ENCODE data around the gene LACTBL1.

Gene LACTBL1, protein sequence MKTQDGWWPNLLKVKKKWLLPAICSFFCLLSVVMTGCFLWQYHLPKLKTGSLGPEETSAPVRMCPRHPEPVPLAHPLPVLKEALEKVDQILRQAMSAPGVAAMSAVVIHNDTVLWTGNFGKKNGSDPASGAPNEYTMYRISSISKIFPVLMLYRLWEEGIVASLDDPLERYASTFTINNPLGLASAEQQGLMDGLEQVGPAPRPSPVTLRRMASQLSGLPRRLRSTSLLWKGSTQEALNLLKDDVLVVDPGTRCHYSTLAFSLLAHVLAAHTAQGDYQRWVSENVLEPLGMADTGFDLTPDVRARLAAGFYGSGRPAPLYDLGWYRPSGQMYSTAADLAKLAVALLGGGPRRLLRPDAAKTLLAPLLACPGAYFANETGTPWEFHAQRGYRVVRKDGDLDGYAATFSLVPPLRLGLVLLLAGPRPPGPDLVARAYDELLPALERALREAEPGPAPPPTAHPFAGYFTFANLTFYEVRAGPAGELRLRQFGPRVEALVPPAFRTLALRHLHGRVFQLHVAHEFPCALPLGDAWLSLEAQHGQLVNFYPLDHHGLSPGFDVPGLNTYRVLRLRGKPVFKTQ

DNA sequence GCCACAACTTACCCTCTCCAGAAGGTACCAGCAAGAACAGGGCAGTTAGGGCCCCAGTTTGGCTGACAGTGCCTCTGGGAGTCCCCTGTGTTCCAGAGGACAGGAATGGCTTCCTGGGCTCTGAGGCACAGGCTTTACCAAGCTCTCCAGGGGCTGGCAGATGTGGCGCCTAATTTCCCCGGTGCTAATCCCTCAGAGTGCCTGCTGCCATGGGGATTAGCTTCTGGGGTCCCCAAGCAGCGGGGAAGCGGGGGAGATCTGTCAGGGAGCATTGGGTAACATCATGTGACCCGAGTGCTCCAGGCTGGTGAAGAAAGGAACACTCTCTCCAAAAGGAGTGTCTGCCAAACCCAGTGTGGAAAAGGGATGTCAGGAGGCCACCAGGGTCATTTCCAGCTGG, at the start of gene LACTBL1:
Gene LACTBL1 (minus strand): TSS at position 107 of the 400 bp plus-strand sequence. CDS start 550 bp downstream, outside the sequence.
- POLR2A ChIA-PET, result no interaction called here
- TF ChIP-seq, protein P1, sequence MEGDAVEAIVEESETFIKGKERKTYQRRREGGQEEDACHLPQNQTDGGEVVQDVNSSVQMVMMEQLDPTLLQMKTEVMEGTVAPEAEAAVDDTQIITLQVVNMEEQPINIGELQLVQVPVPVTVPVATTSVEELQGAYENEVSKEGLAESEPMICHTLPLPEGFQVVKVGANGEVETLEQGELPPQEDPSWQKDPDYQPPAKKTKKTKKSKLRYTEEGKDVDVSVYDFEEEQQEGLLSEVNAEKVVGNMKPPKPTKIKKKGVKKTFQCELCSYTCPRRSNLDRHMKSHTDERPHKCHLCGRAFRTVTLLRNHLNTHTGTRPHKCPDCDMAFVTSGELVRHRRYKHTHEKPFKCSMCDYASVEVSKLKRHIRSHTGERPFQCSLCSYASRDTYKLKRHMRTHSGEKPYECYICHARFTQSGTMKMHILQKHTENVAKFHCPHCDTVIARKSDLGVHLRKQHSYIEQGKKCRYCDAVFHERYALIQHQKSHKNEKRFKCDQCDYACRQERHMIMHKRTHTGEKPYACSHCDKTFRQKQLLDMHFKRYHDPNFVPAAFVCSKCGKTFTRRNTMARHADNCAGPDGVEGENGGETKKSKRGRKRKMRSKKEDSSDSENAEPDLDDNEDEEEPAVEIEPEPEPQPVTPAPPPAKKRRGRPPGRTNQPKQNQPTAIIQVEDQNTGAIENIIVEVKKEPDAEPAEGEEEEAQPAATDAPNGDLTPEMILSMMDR (IDR thresholded peaks at IDR 0.05; ENCODE audit: control extremely low read depth, extremely low read depth, low read depth, missing control alignments), result no peak

DNA sequence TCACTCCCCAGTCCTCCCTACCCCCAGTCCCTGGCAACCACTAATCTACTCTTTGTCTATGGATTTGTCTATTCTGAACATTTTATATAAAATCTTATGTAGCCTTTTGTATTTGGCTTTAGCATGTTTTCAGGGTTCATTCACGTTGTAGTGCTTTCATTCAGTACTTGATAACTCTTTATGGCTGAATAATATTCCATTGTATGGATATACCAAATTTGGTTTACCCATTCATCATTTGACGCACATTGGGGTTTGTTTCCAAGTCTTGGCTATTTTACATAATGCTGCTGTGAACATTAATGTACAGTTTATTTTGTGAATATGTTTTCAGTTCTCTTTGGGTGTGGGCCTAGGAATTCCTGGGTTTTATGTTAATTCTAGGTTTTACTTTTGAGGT, 49.2 kb upstream of the LACTBL1 start:
- DNase-seq (ENCODE audit: extremely low spot score), result no peak
- CTCF ChIA-PET, result no interaction called here
- POLR2A ChIA-PET, result no interaction called here
- TF ChIP-seq, protein P1 (IDR thresholded peaks at IDR 0.05; ENCODE audit: control extremely low read depth, extremely low read depth, low read depth, missing control alignments), result no peak

More for the DNA sequence above, at the start of gene LACTBL1:
- DNase-seq (ENCODE audit: extremely low spot score), result no peak
- CTCF ChIA-PET, result interaction anchor here (1.5 to 10.3 kb wide), 3 partner anchors 8 to 432 kb away, joined by 4 to 95 read pairs (median 11); no protein-coding TSS in a partner anchor

DNA sequence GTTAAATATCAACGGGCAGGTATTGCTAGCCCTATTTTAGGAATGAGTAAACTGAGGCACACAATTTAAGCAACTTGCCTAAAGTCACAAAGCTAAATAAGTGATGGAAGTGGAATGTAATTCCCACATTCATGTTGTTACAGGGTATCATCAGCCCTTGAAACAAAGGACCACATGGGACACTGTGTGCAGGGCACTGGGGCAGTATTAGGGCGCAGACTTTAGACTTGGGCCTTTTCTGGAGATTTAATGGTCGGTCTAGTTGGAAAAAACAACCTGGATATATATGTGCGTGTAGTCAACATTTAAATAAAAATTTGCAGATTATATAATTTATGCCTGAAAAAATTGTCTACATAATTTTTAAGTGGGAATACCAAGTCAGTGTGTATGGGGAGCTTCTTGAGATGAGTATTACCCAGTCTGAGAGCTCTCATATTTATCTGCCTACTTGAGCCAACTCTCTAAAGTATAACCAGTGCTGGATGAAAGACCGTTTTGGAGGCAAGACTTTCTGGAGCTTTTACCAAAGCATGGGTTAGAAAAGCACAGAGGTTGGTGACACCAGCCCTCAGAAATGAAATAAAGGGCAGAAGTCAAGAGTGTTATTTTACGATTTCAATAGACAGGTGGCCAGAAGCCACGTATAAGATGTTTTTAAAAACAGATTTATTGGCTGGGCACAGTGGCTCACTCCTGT, 48.2 kb upstream of the LACTBL1 start:
- POLR2A ChIA-PET, result no interaction called here
- CTCF ChIA-PET, result interaction anchor here (0.8 to 1.7 kb wide), 3 partner anchors 23 to 164 kb away, joined by 3 to 8 read pairs (median 3); no protein-coding TSS in a partner anchor
- no peak for DNase-seq (ENCODE audit: extremely low spot score)
- TF ChIP-seq, protein P1 (IDR thresholded peaks at IDR 0.05; ENCODE audit: control extremely low read depth, extremely low read depth, low read depth, missing control alignments), result no peak

DNA sequence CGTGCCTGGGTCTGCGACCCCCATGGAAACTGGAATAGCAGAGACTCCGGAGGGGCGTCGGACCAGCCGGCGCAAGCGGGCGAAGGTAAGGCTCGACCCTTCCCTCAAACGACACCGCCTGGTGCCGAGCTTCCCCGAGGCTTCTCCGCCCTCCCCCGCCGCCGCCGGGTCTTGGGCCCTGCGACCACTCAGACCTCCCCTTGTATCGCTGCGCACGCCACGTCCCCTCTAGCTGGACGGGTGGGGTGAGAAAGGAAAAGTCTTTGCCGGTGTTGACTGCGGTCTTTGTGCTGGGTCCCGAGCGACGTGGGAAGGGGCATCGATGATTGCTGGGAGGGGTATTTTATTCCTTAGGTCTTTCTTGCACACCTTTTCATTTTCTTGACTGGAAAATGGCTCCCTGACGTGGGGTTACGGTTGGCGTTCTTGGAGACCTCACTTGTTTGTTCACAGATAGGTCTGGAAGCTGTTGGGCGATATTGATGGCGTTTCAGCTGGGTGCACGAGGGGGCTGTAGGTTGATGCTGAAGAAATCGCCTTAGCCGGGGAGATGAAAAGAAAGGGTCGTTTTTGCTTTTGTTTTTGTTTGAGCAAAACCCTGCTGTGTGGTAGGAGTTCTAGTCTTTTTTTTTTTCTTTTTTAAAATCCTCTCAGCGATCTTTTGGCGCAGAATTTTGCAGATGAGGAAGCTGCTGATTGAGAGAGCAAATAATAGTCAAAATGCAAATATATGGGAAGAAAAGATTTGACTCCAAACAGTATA, 47.4 kb upstream of the LACTBL1 start:
- DNase-seq (ENCODE audit: extremely low spot score), result peak; percentile 35
- CTCF ChIA-PET, result interaction anchor here (1.1 to 1.7 kb wide), 2 partner anchors 23 to 164 kb away, joined by 3 to 8 read pairs; no protein-coding TSS in a partner anchor
- TF ChIP-seq, protein P1 (IDR thresholded peaks at IDR 0.05; ENCODE audit: control extremely low read depth, extremely low read depth, low read depth, missing control alignments), result no peak
- POLR2A ChIA-PET, result no interaction called here

DNA sequence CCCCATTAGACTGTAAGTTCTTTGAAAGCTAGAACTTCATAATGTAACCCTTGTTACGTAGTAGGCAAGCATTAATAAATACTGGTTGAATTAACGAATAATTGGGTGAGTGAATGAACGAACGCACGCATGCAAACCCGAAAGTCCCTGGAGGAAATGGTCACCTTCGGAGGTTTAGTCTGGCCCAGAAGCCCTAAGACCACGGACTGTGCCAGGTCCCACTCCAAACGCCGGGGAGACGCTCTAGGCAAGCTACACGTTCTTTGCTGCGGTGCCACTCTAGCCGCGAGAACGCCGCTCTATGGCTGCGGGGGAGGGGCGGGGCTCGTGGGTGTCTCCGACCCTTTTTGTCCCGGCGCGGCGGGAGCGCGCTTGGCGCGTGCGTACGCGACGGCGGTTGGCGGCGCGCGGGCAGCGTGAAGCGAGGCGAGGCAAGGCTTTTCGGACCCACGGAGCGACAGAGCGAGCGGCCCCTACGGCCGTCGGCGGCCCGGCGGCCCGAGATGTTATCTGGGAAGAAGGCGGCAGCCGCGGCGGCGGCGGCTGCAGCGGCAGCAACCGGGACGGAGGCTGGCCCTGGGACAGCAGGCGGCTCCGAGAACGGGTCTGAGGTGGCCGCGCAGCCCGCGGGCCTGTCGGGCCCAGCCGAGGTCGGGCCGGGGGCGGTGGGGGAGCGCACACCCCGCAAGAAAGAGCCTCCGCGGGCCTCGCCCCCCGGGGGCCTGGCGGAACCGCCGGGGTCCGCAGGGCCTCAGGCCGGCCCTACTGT, 46.6 kb upstream of the LACTBL1 start, which contains the start of gene KDM1A:
Gene KDM1A (plus strand): TSS at position 375 of the 769 bp plus-strand sequence. CDS start 129 bp downstream, at position 504.
- POLR2A ChIA-PET, result no interaction called here
- CTCF ChIA-PET, result interaction anchor here (1.7 kb wide), 2 partner anchors 165 kb away, joined by 4 to 8 read pairs; no protein-coding TSS in a partner anchor
- peak; percentile 95 for DNase-seq (ENCODE audit: extremely low spot score)
- TF ChIP-seq, protein P1 (IDR thresholded peaks at IDR 0.05; ENCODE audit: control extremely low read depth, extremely low read depth, low read depth, missing control alignments), result peak; percentile 43

Measured in GM10248 (cell line).